ENCODE results near the gene GAMT. TPM values are rescaled to one million over a fixed set of nuclear protein-coding genes. Genes with fewer than 3 reads are reported as not detected.
"Not testable (repeated sequence)": the region's sequence is repeated elsewhere in the genome, so short reads cannot be mapped to it uniquely, and the experiment has no call there.

Gene GAMT
- total RNA-seq, 1 donor from 2014 or later = 21.7 TPM

GRCh38 chr19:1439525-1440417 lies 38.4 kb upstream of the GAMT start:
- H3K9me3 Mint-ChIP-seq = not testable (repeated sequence)

GRCh38 chr19:1438933-1439354 lies 37.6 kb upstream of the GAMT start:
- H3K27ac Mint-ChIP-seq = peak overlapping the region; percentile 67
- intact Hi-C loops (cut with micrococcal nuclease) = loop anchor here (1.0 to 2.0 kb wide), 4 partner anchors 32 to 988 kb away; partner anchors contain the start of genes C19orf25, DAZAP1, NDUFS7 and TIMM13
- H3K4me3 Mint-ChIP-seq = peak overlapping the region; percentile 98
- DNase-seq (ENCODE audit: low spot score) = no peak
- H3K9me3 Mint-ChIP-seq = no peaks in the 10 kb centered on the region
- no peaks in the 10 kb centered on the region for H3K27me3 Mint-ChIP-seq (ENCODE audit: insufficient read depth)
- H3K4me1 Mint-ChIP-seq (ENCODE audit: low read depth) = no peaks in the 10 kb centered on the region
- peaks cover 42% of the 10 kb centered on the region for H3K36me3 Mint-ChIP-seq (ENCODE audit: low read depth)

More at GRCh38 chr19:1439525-1440417, 38.4 kb upstream of the GAMT start:
- not testable (repeated sequence) for H3K4me1 Mint-ChIP-seq (ENCODE audit: low read depth); H3K27me3 Mint-ChIP-seq (ENCODE audit: insufficient read depth); DNase-seq (ENCODE audit: low spot score)
- Mint-ChIP-seq H3K4me3 (peak overlapping the region; percentile 98), H3K36me3 (ENCODE audit: low read depth) (peaks cover 43% of the 10 kb centered on the region), H3K27ac (peak overlapping the region; percentile 67)
- intact Hi-C loops (cut with micrococcal nuclease) = loop anchor here (2.0 kb wide), 2 partner anchors 39 to 987 kb away; partner anchors contain the start of genes C19orf25 and TIMM13

- peak; percentile 95 for DNase-seq (ENCODE audit: low spot score)
- Mint-ChIP-seq H3K36me3 (ENCODE audit: low read depth) (peaks cover 42% of the 10 kb centered on the region), H3K4me3 (peak within 1 kb of the TSS; percentile 98), H3K9me3 (no peaks in the 10 kb centered on the region), H3K27me3 (ENCODE audit: insufficient read depth) (no peaks in the 10 kb centered on the region), H3K4me1 (ENCODE audit: low read depth) (no peaks in the 10 kb centered on the region), H3K27ac (peak within 1 kb of the TSS; percentile 99)
- intact Hi-C loops (cut with micrococcal nuclease) = loop anchor here (1.0 to 2.0 kb wide), 4 partner anchors 31 to 989 kb away; partner anchors contain the start of genes C19orf25, DAZAP1, NDUFS7 and TIMM13
Measured at GRCh38 chr19:1438035-1438932, 36.9 kb upstream of the GAMT start, which contains the start of gene RPS15. Gene RPS15 (plus strand): TSS chr19:1438396. CDS start chr19:1438426, 30 bp downstream.

GRCh38 chr19:1437609-1438008 lies 36.3 kb upstream of the GAMT start:
- peak overlapping the region; percentile 98 for H3K4me3 Mint-ChIP-seq
- H3K27ac Mint-ChIP-seq = no peak overlapping the region
- H3K27me3 Mint-ChIP-seq (ENCODE audit: insufficient read depth) = no peaks in the 10 kb centered on the region
- no peaks in the 10 kb centered on the region for H3K9me3 Mint-ChIP-seq
- H3K4me1 Mint-ChIP-seq (ENCODE audit: low read depth) = no peaks in the 10 kb centered on the region
- H3K36me3 Mint-ChIP-seq (ENCODE audit: low read depth) = peaks cover 39% of the 10 kb centered on the region
- intact Hi-C loops (cut with micrococcal nuclease) = loop anchor here (1.0 to 2.0 kb wide), 4 partner anchors 30 to 989 kb away; partner anchors contain the start of genes C19orf25, DAZAP1, NDUFS7 and TIMM13
- DNase-seq (ENCODE audit: low spot score) = no peak

- intact Hi-C loops (cut with micrococcal nuclease) = no loop called here
- no peaks in the 10 kb centered on the region for H3K27me3 Mint-ChIP-seq (ENCODE audit: insufficient read depth)
- H3K4me1 Mint-ChIP-seq (ENCODE audit: low read depth) = no peaks in the 10 kb centered on the region
- no peak overlapping the region for H3K4me3 Mint-ChIP-seq
- DNase-seq (ENCODE audit: low spot score) = no peak
- no peaks in the 10 kb centered on the region for H3K9me3 Mint-ChIP-seq
- H3K36me3 Mint-ChIP-seq (ENCODE audit: low read depth) = peaks cover 22% of the 10 kb centered on the region
- H3K27ac Mint-ChIP-seq = no peak overlapping the region
Measured at GRCh38 chr19:1435378-1435989, 34.1 kb upstream of the GAMT start.

GRCh38 chr19:1434577-1435060 lies 33.3 kb upstream of the GAMT start:
- DNase-seq (ENCODE audit: low spot score) = no peak
- intact Hi-C loops (cut with micrococcal nuclease) = no loop called here
- H3K27ac Mint-ChIP-seq = no peak overlapping the region
- no peaks in the 10 kb centered on the region for H3K4me1 Mint-ChIP-seq (ENCODE audit: low read depth)
- peaks cover 16% of the 10 kb centered on the region for H3K36me3 Mint-ChIP-seq (ENCODE audit: low read depth)
- no peak overlapping the region for H3K4me3 Mint-ChIP-seq
- H3K9me3 Mint-ChIP-seq = no peaks in the 10 kb centered on the region
- no peaks in the 10 kb centered on the region for H3K27me3 Mint-ChIP-seq (ENCODE audit: insufficient read depth)

- DNase-seq (ENCODE audit: low spot score) = no peak
- Mint-ChIP-seq H3K27me3 (ENCODE audit: insufficient read depth) (no peaks in the 10 kb centered on the region), H3K36me3 (ENCODE audit: low read depth) (peaks cover 13% of the 10 kb centered on the region), H3K27ac (no peak overlapping the region), H3K9me3 (no peaks in the 10 kb centered on the region), H3K4me3 (no peak overlapping the region), H3K4me1 (ENCODE audit: low read depth) (no peaks in the 10 kb centered on the region)
- intact Hi-C loops (cut with micrococcal nuclease) = no loop called here
Measured at GRCh38 chr19:1434040-1434366, 32.7 kb upstream of the GAMT start.

- no peaks in the 10 kb centered on the region for H3K9me3 Mint-ChIP-seq
- H3K4me1 Mint-ChIP-seq (ENCODE audit: low read depth) = no peaks in the 10 kb centered on the region
- no peak overlapping the region for H3K4me3 Mint-ChIP-seq
- H3K27ac Mint-ChIP-seq = no peak overlapping the region
- no peaks in the 10 kb centered on the region for H3K27me3 Mint-ChIP-seq (ENCODE audit: insufficient read depth)
- H3K36me3 Mint-ChIP-seq (ENCODE audit: low read depth) = peaks cover 12% of the 10 kb centered on the region
- intact Hi-C loops (cut with micrococcal nuclease) = no loop called here
- no peak for DNase-seq (ENCODE audit: low spot score)
Measured at GRCh38 chr19:1433119-1434039, 32.0 kb upstream of the GAMT start.

GRCh38 chr19:1432507-1432887 lies 31.2 kb upstream of the GAMT start:
- Mint-ChIP-seq H3K27me3 (ENCODE audit: insufficient read depth) (no peaks in the 10 kb centered on the region), H3K4me3 (no peak overlapping the region), H3K36me3 (ENCODE audit: low read depth) (peaks cover 11% of the 10 kb centered on the region), H3K4me1 (ENCODE audit: low read depth) (no peaks in the 10 kb centered on the region), H3K9me3 (no peaks in the 10 kb centered on the region), H3K27ac (no peak overlapping the region)
- no peak for DNase-seq (ENCODE audit: low spot score)
- intact Hi-C loops (cut with micrococcal nuclease) = no loop called here

- Mint-ChIP-seq H3K27me3 (ENCODE audit: insufficient read depth) (no peaks in the 10 kb centered on the region), H3K27ac (no peak overlapping the region), H3K9me3 (no peaks in the 10 kb centered on the region), H3K36me3 (ENCODE audit: low read depth) (peaks cover 11% of the 10 kb centered on the region), H3K4me1 (ENCODE audit: low read depth) (no peaks in the 10 kb centered on the region), H3K4me3 (no peak overlapping the region)
- DNase-seq (ENCODE audit: low spot score) = no peak
- intact Hi-C loops (cut with micrococcal nuclease) = no loop called here
Measured at GRCh38 chr19:1431759-1432506, 30.6 kb upstream of the GAMT start.

- no peak overlapping the region for H3K27ac Mint-ChIP-seq
- no peak overlapping the region for H3K4me3 Mint-ChIP-seq
- no peaks in the 10 kb centered on the region for H3K9me3 Mint-ChIP-seq
- H3K36me3 Mint-ChIP-seq (ENCODE audit: low read depth) = peaks cover 11% of the 10 kb centered on the region
- no peaks in the 10 kb centered on the region for H3K4me1 Mint-ChIP-seq (ENCODE audit: low read depth)
- intact Hi-C loops (cut with micrococcal nuclease) = no loop called here
- no peak for DNase-seq (ENCODE audit: low spot score)
- no peaks in the 10 kb centered on the region for H3K27me3 Mint-ChIP-seq (ENCODE audit: insufficient read depth)
Measured at GRCh38 chr19:1430246-1430645, 28.9 kb upstream of the GAMT start.

Measured in activated T-helper 1 cell treated with anti-CD3 and anti-CD28 coated beads, Interleukin-12 subunit alpha, Interleukin-12 subunit beta, Interleukin-2, Interleukin-4 antibody, amounts not matched to agents 30 ng/mL and 10 ng/mL and 1 ng/mL, durations not matched to agents 14 hours and 24 hours and 36 hours (primary cell).